ENCODE results near the gene S100A8.

- TF ChIP-seq, protein P1, sequence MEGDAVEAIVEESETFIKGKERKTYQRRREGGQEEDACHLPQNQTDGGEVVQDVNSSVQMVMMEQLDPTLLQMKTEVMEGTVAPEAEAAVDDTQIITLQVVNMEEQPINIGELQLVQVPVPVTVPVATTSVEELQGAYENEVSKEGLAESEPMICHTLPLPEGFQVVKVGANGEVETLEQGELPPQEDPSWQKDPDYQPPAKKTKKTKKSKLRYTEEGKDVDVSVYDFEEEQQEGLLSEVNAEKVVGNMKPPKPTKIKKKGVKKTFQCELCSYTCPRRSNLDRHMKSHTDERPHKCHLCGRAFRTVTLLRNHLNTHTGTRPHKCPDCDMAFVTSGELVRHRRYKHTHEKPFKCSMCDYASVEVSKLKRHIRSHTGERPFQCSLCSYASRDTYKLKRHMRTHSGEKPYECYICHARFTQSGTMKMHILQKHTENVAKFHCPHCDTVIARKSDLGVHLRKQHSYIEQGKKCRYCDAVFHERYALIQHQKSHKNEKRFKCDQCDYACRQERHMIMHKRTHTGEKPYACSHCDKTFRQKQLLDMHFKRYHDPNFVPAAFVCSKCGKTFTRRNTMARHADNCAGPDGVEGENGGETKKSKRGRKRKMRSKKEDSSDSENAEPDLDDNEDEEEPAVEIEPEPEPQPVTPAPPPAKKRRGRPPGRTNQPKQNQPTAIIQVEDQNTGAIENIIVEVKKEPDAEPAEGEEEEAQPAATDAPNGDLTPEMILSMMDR (conservative IDR thresholded peaks at IDR 0.05): no peak
- TF ChIP-seq ZFX (IDR thresholded peaks at IDR 0.05): no peak
Observed at GRCh38 chr1:153430166-153430553, 39.3 kb upstream of the S100A8 start.

All from C4-2B (cell line).